GM12891 (cell line): ENCODE measurements around the gene EIF4E2.

Experiments
- POLR2A ChIP-seq: IDR thresholded peaks from 2 replicates; pipeline ENCODE4 v1.6.1; 2011; ENCODE audit warnings: low read depth, low read length, control low read depth
- POLR2AphosphoS5 ChIP-seq: IDR thresholded peaks from 2 replicates; pipeline ENCODE4 v1.6.1; 2011; ENCODE audit warnings: low read depth, low read length, control low read depth
- TAF1 ChIP-seq: IDR thresholded peaks from 2 replicates; pipeline ENCODE4 v1.6.1; 2011; ENCODE audit warnings: low read depth, low read length, control low read depth

- TF ChIP-seq POLR2A (no peak), POLR2AphosphoS5 (no peak), TAF1 (no peak)
Measured at GRCh38 chr2:232588031-232588430, 37.5 kb downstream of the EIF4E2 start.
